GM12892 (cell line): Measurements from ENCODE around the gene TTC23L.

Experiments used
- DNase-seq: peaks from one replicate; pipeline ENCODE4 v3.0.0; 2011; ENCODE audit not compliant: insufficient read length
- FAIRE-seq: peaks from 2 replicates; lab custom pipeline; 2011; peaks lifted over from hg19 to GRCh38; lab: Jason Lieb, UNC
- POLR2A ChIP-seq: IDR thresholded peaks from 2 replicates; pipeline ENCODE4 v1.6.1; 2011; ENCODE audit warnings: low read depth, low read length, control low read depth
- POLR2AphosphoS5 ChIP-seq: IDR thresholded peaks from 2 replicates; pipeline ENCODE4 v1.6.1; 2011; ENCODE audit warnings: low read depth, low read length, control low read depth
- TAF1 ChIP-seq: IDR thresholded peaks from 2 replicates; pipeline ENCODE4 v1.6.1; 2011; ENCODE audit warnings: low read depth, mild to moderate bottlenecking, control low read depth, low read length, borderline replicate concordance

The TTC23L gene

GRCh38 chr5:34886392-34887119, 47.6 kb downstream of the TTC23L start:
- FAIRE-seq (no peak), DNase-seq (no peak)
- no peak for TF ChIP-seq POLR2A
- TF ChIP-seq TAF1: no peak
- no peak for TF ChIP-seq POLR2AphosphoS5

- DNase-seq (no peak), FAIRE-seq (no peak)
- TF ChIP-seq POLR2AphosphoS5 (no peak), TAF1 (no peak), POLR2A (no peak)
These were observed 50.4 kb downstream of the TTC23L start for GRCh38 chr5:34889394-34889793.

DNA sequence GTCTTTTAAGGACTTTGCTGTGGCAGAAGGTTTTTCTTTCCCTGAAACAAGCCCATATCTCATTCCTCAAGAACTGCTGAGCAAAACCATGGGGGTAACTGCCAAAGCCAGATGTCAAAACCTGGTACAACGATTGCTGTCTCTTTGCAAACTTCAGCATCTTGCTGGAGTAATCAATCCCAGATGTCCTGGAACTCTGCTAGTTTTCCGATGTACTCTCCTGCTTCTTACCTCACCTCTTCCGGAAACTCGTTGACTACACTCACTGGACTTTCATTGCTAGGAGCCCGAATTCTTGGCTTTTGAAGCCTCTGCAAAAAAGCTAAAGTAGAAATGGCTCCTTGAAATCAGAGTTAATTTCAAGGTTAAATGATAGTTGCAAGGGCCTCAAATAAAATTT, 53.0 kb downstream of the TTC23L start:
- FAIRE-seq (no peak), DNase-seq (no peak)
- TF ChIP-seq POLR2A (no peak), POLR2AphosphoS5 (no peak), TAF1 (no peak)

- no peak for TF ChIP-seq TAF1
- no peak for TF ChIP-seq POLR2A
- no peak for TF ChIP-seq POLR2AphosphoS5
- FAIRE-seq (no peak), DNase-seq (no peak)
These were observed 53.5 kb downstream of the TTC23L start for GRCh38 chr5:34892414-34892813.

DNA sequence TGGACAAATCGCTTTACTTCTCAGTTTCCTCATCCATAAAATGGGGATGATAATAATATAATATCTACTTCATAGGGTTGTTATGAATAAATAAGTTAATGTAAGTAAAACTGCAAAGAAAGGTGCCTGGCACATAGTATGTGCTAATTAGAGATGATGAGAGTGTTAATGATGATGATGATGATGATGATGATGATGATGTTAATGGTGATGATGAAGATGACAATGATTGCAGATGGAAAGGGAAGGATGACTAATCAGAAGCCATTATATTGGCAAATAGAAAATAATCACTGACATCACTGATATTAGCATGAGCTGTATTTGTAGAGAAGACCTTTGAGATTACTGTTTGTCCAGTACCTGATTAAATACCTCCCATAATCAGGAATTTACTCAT, 55.8 kb downstream of the TTC23L start:
- no peak for DNase-seq
- no peak for FAIRE-seq
- TF ChIP-seq POLR2AphosphoS5 (no peak), TAF1 (no peak), POLR2A (no peak)

DNA sequence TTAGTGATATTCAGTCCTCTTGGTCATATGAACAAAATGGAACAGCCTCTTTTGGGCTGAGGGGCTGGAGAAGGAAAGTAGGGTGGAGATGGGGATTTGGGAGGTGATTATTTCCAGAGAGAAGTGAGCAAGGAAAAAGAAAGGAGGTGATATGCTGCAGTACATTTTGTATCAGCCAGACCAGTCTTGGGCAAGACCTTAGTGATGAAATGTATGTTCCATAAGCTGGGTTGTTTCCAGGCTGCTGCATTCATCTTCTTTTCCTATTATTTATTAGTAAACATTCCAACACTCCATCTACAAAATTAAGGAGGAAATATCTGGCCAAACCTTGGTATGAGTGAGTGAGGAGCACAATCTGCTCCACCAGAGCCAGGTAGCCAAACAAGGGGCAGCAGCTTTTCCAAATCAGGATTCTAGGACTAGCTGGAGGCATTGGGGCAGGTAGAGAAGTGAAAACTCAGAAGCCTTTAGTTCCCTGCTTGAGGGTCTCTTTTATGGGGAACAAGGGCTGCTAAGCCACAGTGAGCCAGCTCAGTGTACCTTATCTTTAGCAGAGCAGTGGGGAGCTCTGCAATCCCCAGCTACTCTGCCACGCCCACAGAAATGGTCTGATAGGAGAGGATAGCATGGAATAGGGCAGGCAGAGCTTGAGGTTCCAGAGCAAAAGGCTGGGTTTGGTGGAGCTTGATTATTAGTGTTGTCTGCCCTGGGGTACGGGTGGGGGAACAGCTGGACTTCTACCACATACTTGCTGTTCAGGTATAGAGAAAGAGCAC, 56.9 kb downstream of the TTC23L start:
- TF ChIP-seq TAF1 (no peak), POLR2A (no peak), POLR2AphosphoS5 (no peak)

GRCh38 chr5:34897646-34898045, 58.7 kb downstream of the TTC23L start:
- TF ChIP-seq TAF1: no peak
- no peak for TF ChIP-seq POLR2A
- no peak for TF ChIP-seq POLR2AphosphoS5
- DNase-seq: no peak

More for the DNA sequence above, 56.9 kb downstream of the TTC23L start:
- FAIRE-seq: no peak
- no peak for DNase-seq

GRCh38 chr5:34898258-34898895, 59.4 kb downstream of the TTC23L start:
- TF ChIP-seq POLR2AphosphoS5 (no peak), POLR2A (no peak)
- FAIRE-seq: peak; percentile 88
- DNase-seq: no peak

More at GRCh38 chr5:34897646-34898045, 58.7 kb downstream of the TTC23L start:
- no peak for FAIRE-seq

- no peak for FAIRE-seq
- no peak for DNase-seq
- TF ChIP-seq POLR2AphosphoS5 (no peak), TAF1 (no peak), POLR2A (no peak)
These were observed 60.1 kb downstream of the TTC23L start for GRCh38 chr5:34899066-34899465.

GRCh38 chr5:34900652-34901051, 61.7 kb downstream of the TTC23L start:
- FAIRE-seq: no peak
- TF ChIP-seq POLR2A (no peak), TAF1 (no peak), POLR2AphosphoS5 (no peak)

GRCh38 chr5:34903260-34903659, 64.3 kb downstream of the TTC23L start:
- TF ChIP-seq POLR2AphosphoS5 (no peak), TAF1 (no peak), POLR2A (no peak)
- no peak for FAIRE-seq
- no peak for DNase-seq

More at GRCh38 chr5:34900652-34901051, 61.7 kb downstream of the TTC23L start:
- DNase-seq: no peak

GRCh38 chr5:34905564-34905963, 66.6 kb downstream of the TTC23L start:
- DNase-seq (no peak), FAIRE-seq (no peak)
- TF ChIP-seq POLR2AphosphoS5 (no peak), TAF1 (no peak), POLR2A (no peak)
